Left renal pelvis (tissue), 4 donors: ENCODE data around the gene FAM237A. TPM values are rescaled to one million over a fixed set of nuclear protein-coding genes. Genes with fewer than 3 reads are reported as not detected.

ENCODE experiments used
- DNase-seq, 4 donors: peaks; one replicate each; pipeline ENCODE4 v3.0.0-alpha.2; 2013; ENCODE audit warnings: low read depth in 4 of 4, low spot score in 3 of 4
- polyA plus RNA-seq, 4 donors: library from polyadenylated mRNA; unstranded; fragments of 120-200 nt; gene quantifications; one replicate each; pipeline ENCODE4 v1.2.1, GENCODE V29; 2013; ENCODE audit not compliant: insufficient read length in 4 of 4

Gene FAM237A
- polyA plus RNA-seq: not detected

DNA sequence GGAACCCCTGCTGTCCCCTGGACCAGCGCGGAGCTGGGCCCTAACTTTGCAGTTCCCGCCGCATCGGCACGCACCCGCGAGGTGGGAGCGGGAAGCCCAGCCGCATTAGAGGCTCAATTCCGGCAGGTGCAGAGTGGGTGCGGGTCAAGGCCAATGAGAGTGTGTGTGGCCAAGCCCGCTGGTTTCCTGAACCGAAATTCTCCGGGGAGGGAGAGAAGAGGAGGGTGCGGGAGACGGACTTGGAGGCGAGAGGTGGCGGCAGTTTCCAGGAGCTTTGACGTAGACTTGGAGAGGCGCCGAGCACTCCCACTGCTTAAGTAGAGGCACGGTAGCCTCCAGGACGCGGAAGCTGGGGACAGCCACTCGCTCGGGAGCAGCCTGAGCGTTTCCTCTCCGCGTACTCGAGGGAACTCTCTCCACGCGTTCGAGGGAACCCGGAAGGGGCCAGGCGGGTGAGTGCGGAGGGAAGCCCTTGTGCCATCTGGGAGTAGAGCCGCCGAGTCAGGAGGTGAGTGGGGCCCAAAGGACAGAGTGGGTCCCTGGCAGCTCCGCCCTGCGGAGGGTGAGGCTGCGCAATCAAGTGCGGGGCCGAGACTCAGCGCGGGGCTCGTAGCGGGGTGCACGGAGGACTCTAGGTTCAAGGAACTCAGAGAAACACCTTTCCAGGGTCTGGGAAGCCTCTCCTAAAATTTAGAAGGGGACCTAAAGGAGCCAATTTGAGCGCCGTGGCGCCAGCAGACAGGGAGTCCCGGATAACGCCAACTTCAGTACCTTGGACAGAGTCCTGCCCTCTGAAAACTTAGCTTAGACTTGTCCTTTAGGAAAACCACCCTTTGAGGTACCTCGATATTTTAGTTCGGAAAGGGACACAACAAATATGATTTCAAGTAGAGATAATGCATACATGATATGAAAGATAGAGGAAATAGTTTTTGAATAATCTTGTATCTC is at the start of gene FAM237A:
Gene FAM237A (plus strand): TSS at position 413 of the 951 bp plus-strand sequence. CDS start 1,750 bp downstream, outside the sequence.
- DNase-seq: peak; percentile 38 to 56 (median 48)

GRCh38 chr2:206597717-206598218 is 44.5 kb upstream of the FAM237A start:
- no peak for DNase-seq

DNA sequence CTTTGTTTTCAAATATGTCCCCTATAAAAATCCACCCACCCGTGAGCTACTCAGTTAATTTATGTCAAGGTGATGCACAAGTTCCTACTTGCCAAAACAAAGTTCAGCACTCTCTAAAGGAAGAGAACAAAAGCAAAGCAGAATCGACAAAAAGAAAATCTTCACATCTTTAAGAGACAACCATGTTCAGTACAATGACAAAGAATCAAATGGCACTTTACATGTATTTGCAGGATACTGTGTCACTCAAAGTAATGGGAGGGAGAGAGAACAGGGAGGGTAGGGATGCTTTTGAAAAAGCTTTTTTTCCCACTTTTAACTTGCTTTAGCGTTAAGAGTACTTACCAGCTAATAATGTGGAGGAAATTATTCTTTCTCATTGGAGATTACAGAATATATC is 39.0 kb upstream of the FAM237A start:
- DNase-seq: no peak

DNA sequence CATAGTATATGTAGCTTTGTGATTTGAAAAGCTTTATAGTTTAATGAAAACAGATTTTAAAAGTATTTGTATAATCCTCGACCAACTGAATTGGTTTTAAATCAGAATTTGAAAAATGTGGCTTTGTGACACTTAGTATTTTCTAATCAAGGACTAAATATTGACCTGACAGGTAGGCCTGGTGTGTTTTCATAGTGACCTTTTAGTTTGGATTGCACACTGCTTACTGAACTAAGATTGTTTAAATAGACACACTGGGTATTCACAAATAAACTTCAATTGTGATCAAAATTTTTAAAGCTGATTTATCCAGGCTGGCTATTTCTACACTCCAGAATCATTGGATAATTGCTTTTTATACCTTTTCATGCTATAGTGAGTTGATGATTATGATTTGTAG is 31.8 kb upstream of the FAM237A start:
- DNase-seq: no peak

DNA sequence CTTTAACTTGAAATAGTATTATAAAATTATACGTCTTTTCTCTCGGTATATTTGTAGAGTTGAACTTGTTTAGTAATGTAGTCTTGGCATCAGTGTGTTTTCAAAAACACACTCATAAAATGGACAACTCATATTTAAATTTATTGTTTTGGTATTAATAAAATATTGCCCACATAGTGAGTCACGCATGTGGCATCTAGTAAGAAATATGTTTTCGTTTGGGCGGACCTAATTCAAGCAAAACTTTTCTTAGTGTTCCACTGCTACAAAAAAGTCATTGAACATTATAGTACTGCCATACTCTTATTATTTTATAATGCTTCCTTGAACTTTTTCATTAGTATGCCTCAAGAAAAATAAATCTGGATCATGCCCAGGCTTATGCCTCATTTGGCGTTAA is 31.1 kb upstream of the FAM237A start:
- DNase-seq: no peak

DNA sequence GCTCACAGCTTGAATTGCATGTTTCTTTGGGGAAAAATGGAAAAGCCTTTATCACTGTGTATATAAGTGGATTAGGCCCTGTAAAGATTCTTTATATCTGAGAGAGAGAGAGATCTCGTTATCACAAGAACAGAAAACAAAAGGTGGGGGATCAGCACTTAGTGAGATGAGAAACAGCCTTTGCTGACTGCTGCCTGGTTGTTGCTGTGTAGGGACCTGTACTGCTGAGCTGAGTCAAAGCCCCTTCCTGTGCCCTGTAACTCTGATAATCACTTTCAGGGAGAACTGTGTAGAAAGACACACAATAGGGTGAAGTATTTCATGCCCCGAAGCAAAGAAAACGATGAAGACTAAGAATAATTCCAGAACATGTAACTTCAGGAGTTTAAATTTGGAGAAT is 30.6 kb upstream of the FAM237A start:
- DNase-seq: no peak

DNA sequence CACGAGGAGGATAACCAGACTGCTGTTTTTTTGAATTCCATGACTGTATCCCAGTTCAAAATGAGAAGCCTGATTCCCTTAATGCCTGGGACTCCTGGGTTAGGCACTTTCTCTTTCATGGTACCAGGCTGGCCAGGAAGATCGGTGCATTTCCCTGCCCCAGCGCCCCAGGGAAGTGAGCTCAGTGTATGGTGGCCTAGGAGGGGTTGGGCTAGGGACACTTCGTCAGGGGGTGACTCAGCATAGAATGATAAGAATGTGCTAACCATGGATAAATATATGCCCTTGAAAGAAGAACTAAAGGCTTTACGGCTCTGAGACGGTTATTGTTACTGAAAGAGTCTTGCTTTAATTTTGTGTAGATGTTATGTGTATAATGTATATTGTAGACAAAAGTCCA is 27.5 kb upstream of the FAM237A start:
- DNase-seq: no peak

DNA sequence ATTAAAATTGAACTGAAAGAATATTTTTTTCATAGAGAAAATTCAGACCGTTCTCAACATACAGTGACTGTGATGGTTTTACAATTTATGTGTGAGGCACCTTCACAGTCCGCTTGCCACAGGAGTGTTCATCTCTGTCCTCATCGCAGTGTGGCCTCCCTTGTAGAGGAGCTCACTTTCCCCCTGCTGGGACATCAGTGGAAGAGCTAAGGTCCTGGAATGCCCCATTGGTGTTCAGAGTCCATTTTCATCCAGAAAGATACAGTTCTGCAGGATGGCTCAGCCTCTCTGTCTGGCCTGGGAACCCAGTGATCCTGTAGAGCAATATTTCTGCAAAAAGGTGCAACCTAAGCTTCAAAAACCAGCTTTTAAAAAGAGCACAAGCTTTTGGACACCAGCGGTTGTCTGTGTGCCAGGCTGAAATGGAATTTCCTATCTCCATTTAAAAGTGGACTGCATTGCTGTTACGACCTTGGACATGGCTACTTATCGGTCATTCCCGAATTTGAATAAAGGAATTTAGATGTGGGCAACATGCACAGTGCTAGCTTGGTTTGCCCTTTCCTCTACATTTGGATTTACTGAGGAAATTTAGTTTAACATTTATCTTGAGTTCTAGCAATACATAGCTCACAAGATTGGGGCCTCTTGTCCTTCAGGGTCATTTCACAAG is 26.7 kb upstream of the FAM237A start:
- DNase-seq: no peak

- DNase-seq: no peak
Measured at GRCh38 chr2:206616151-206616550, 26.1 kb upstream of the FAM237A start.

GRCh38 chr2:206619011-206619410 is 23.3 kb upstream of the FAM237A start:
- no peak for DNase-seq

GRCh38 chr2:206626108-206626507 is 16.2 kb upstream of the FAM237A start:
- DNase-seq: no peak

- no peak for DNase-seq
Measured at GRCh38 chr2:206627632-206628031, 14.7 kb upstream of the FAM237A start.

GRCh38 chr2:206631340-206631739 is 10.9 kb upstream of the FAM237A start:
- no peak for DNase-seq

GRCh38 chr2:206635015-206635414 is 7.3 kb upstream of the FAM237A start:
- no peak for DNase-seq

DNA sequence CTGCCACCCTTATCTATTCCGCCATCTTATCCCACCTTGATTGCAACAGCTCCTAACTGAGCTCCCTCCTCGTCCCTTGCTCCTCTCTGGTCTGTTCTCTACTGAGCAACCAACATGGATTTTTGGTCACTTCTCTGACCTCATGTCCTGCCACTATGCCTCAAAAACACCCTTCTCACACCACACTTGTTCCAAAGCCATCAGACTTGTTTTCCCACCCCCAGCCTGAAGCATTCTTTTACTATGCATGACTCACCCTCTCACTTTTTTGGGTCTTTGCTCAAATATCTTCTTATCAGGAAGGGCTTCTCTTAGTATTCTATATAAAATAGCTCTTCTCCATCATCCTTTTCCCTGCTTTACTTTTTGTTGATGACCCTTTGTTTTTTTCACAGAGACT is 2.7 kb upstream of the FAM237A start:
- DNase-seq: no peak

DNA sequence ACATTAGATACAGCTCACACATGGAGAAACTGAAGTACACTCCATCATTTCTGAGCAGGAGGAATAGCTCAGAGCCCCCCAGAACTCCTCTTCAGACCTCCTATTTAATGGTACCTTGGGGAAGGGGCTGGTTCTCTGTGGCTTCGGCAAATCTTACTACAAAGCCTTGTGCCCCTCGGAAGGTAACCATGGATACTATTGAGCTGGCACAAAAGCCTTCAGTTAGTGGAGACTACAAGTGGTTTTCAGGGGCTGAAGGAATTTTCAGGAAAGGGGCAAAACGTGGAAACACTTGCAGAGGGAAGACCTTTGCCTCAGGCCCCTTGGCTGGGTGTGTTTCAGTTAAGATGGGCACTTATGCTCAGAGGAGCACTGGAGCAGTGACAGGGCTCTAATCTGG is 1.1 kb upstream of the FAM237A start:
- DNase-seq: no peak

DNA sequence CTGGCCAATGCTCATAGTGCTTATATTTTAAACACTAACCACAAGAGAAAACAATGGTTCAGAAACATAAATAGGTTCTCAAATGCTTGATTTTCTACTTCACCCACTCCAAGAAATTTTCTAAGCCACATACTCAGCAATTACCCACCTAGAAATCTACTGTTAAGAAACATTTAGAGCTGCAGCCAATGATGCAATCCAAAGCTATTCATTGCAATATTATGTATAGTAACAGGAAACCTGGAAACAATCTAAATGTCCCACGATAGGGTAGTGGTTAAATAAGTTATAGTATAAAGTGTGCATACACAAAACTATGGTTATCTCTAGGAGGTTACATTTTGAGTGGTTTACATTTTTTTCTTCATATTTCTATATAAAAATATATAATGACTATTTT is 5.7 kb downstream of the FAM237A start:
- no peak for DNase-seq

GRCh38 chr2:206657087-206657486 is 14.8 kb downstream of the FAM237A start:
- no peak for DNase-seq

DNA sequence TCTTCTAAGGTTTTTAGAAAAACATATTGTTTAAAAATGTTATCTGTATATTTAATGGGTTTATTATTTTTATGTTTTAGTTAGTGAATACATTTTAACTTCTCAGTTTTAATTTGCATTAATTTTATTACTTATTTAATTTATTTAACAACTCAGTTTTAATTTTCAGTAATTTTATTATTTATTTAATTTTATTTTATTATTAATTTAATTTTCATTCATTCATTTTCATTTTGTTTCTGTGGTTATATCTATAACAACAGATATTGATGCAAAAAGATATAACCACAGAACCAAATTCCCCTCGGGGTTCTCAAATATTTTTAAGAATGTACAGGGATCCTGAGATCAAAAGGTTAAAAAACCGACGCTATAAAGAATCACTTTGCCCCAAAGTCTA is 23.0 kb downstream of the FAM237A start:
- no peak for DNase-seq

DNA sequence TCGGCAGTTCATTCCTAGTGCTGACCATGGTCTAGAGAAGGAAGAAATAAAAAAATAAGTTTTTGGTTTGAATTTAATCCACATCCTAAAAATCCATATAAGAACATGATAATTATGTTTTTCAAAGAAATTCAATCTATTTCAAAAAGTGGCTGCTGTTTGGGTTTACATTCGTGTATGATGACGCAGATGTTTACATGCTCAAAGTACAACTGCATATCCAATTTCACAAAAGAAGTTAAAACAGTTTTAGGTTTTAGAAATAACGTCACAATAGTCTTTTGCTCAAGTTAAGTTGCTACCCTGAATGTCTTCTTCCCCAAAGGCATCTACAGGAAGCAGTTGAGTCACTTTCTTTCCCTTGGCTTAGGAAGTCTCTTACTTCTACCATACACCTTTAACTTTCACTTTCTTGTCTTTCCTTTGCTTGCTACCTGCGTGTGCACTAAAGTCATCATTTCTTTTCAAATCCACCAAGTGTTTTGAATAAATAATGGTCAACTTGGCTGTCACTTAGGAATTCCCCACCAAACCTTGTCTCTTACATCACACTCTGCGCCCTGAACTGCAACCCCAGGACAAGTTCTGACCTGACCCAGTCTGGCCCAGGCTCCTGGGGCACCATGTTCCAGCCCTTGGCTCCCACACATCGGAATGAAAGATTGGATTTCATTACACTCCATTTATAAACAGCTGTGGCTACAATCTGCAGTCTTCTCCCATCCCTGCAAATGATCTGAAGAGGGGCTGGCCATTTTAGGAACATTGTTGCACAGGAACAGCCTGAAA is 28.4 kb downstream of the FAM237A start:
- DNase-seq: no peak

DNA sequence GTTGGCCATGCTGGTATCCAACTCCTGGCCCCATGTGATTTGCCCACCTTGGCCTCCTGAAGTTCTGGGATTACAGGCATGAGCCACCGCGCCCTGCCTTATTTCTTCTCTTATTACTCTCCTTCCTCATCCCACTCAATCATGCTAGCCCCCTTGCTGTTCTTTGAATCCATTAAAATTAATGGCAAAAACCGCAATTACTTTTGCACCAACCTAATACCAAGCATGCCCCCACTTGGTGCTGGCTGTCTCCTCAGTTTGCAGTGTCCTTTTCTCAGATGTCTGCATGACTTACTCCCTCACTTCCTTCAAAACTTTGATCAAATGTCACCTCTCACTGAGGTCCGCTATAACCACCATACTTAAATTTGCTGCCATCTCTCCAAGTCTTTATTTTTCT is 41.3 kb downstream of the FAM237A start:
- DNase-seq: no peak
